ENCODE measurements around the gene MIER2.

The MIER2 gene

GRCh38 chr19:370641-371330 is 26.2 kb upstream of the MIER2 start:
- Histone ChIP-seq H3K4me3 (replicated peaks; ENCODE audit: insufficient read depth, low read length) (no peak overlapping the region), H3K27ac (replicated peaks) (no peak overlapping the region), H3K27me3 (ENCODE audit: insufficient read depth, poor library complexity, severe bottlenecking) (no peaks in the 10 kb centered on the region)
- no peak for TF ChIP-seq CTCF (IDR thresholded peaks at IDR 0.05; ENCODE audit: insufficient read depth, low read length)
- TF ChIP-seq GABPA (IDR thresholded peaks at IDR 0.05; ENCODE audit: low read depth), result no peak
- TF ChIP-seq POLR2AphosphoS5 (IDR thresholded peaks at IDR 0.05; ENCODE audit: low read depth), result no peak
- no peak for TF ChIP-seq SPI1 (IDR thresholded peaks at IDR 0.05; ENCODE audit: borderline replicate concordance, low read depth)
- no peak for TF ChIP-seq REST (IDR thresholded peaks at IDR 0.05; ENCODE audit: insufficient replicate concordance, low read depth)
- DNase-seq (ENCODE audit: low read depth in 1 of 2, low spot score in 1 of 2), result no peak

GRCh38 chr19:369876-370275 is 25.3 kb upstream of the MIER2 start:
- DNase-seq (ENCODE audit: low read depth in 1 of 2, low spot score in 1 of 2), result no peak
- H3K4me3 ChIP-seq (replicated peaks; ENCODE audit: insufficient read depth, low read length), result no peak overlapping the region
- H3K27ac ChIP-seq (replicated peaks), result no peak overlapping the region
- H3K27me3 ChIP-seq (ENCODE audit: insufficient read depth, poor library complexity, severe bottlenecking), result no peaks in the 10 kb centered on the region
- TF ChIP-seq GABPA (IDR thresholded peaks at IDR 0.05; ENCODE audit: low read depth), result no peak
- no peak for TF ChIP-seq POLR2AphosphoS5 (IDR thresholded peaks at IDR 0.05; ENCODE audit: low read depth)
- TF ChIP-seq CTCF (IDR thresholded peaks at IDR 0.05; ENCODE audit: insufficient read depth, low read length), result no peak
- no peak for TF ChIP-seq SPI1 (IDR thresholded peaks at IDR 0.05; ENCODE audit: borderline replicate concordance, low read depth)
- no peak for TF ChIP-seq REST (IDR thresholded peaks at IDR 0.05; ENCODE audit: insufficient replicate concordance, low read depth)

GRCh38 chr19:369256-369655 is 24.7 kb upstream of the MIER2 start:
- TF ChIP-seq REST (IDR thresholded peaks at IDR 0.05; ENCODE audit: insufficient replicate concordance, low read depth), result no peak
- TF ChIP-seq POLR2AphosphoS5 (IDR thresholded peaks at IDR 0.05; ENCODE audit: low read depth), result no peak
- no peak for TF ChIP-seq SPI1 (IDR thresholded peaks at IDR 0.05; ENCODE audit: borderline replicate concordance, low read depth)
- no peak for TF ChIP-seq GABPA (IDR thresholded peaks at IDR 0.05; ENCODE audit: low read depth)
- TF ChIP-seq CTCF (IDR thresholded peaks at IDR 0.05; ENCODE audit: insufficient read depth, low read length), result no peak
- DNase-seq (ENCODE audit: low read depth in 1 of 2, low spot score in 1 of 2), result no peak
- Histone ChIP-seq H3K4me3 (replicated peaks; ENCODE audit: insufficient read depth, low read length) (no peak overlapping the region), H3K27me3 (ENCODE audit: insufficient read depth, poor library complexity, severe bottlenecking) (no peaks in the 10 kb centered on the region), H3K27ac (replicated peaks) (no peak overlapping the region)
